ENCODE results near the gene WDFY1.

GRCh38 chr2:223901311-223901710 lies 43.8 kb downstream of the WDFY1 start:
- TF ChIP-seq POLR2AphosphoS5 (IDR thresholded peaks at IDR 0.05; ENCODE audit: low read depth, low read length) (no peak), SIN3A (IDR thresholded peaks at IDR 0.05; ENCODE audit: borderline replicate concordance, insufficient read depth, low read length) (no peak)
